Endothelial cell (in vitro differentiated cells): ENCODE results near the gene FTO. TPM values are rescaled to one million over a fixed set of nuclear protein-coding genes. Genes with fewer than 3 reads are reported as not detected.

Experiments used
- DNase-seq: peaks from one replicate; pipeline ENCODE4 v3.0.0; 2021; ENCODE audit warnings: low spot score
- H3K27ac Mint-ChIP-seq: one replicate; pipeline ENCODE4 v1.8.0; 2021; ENCODE audit warnings: mixed read lengths, inconsistent platforms; ENCODE audit not compliant: unreplicated experiment
- H3K27me3 Mint-ChIP-seq: one replicate; pipeline ENCODE4 v1.8.0; 2021; ENCODE audit warnings: mild to moderate bottlenecking, moderate library complexity, mixed read lengths, inconsistent platforms; ENCODE audit not compliant: unreplicated experiment
- H3K36me3 Mint-ChIP-seq: one replicate; pipeline ENCODE4 v1.8.0; 2021; ENCODE audit warnings: mild to moderate bottlenecking, low read depth, mixed read lengths, inconsistent platforms; ENCODE audit not compliant: unreplicated experiment
- H3K4me1 Mint-ChIP-seq: one replicate; pipeline ENCODE4 v1.8.0; 2021; ENCODE audit warnings: mild to moderate bottlenecking, mixed read lengths, inconsistent platforms; ENCODE audit not compliant: unreplicated experiment
- H3K4me3 Mint-ChIP-seq: one replicate; pipeline ENCODE4 v1.8.0; 2021; ENCODE audit warnings: mild to moderate bottlenecking, mixed read lengths, inconsistent platforms; ENCODE audit not compliant: unreplicated experiment
- H3K9me3 Mint-ChIP-seq: one replicate; pipeline ENCODE4 v1.8.0; 2021; ENCODE audit warnings: mixed read lengths, inconsistent platforms; ENCODE audit not compliant: unreplicated experiment
- total RNA-seq: library from RNA; stranded (reverse); fragmentation: NEBNext Ultra II Directional; extraction: Animal tissue kit (Norgen Biotek cat#: 25700); gene quantifications from one replicate; pipeline ENCODE4 v1.2.1, GENCODE V29; 2021; ENCODE audit not compliant: unreplicated experiment
- TF ChIP-seq, protein P1 (sequence below): fragments of 200-600 bp; sonication (generic); IDR thresholded peaks from one replicate; pipeline ENCODE4 v1.5.0; 2021; ENCODE audit warnings: antibody characterized with exemption; ENCODE audit not compliant: unreplicated experiment

FTO gene
- total RNA-seq, 1 donor from 2014 or later, result 83.8 TPM

DNA sequence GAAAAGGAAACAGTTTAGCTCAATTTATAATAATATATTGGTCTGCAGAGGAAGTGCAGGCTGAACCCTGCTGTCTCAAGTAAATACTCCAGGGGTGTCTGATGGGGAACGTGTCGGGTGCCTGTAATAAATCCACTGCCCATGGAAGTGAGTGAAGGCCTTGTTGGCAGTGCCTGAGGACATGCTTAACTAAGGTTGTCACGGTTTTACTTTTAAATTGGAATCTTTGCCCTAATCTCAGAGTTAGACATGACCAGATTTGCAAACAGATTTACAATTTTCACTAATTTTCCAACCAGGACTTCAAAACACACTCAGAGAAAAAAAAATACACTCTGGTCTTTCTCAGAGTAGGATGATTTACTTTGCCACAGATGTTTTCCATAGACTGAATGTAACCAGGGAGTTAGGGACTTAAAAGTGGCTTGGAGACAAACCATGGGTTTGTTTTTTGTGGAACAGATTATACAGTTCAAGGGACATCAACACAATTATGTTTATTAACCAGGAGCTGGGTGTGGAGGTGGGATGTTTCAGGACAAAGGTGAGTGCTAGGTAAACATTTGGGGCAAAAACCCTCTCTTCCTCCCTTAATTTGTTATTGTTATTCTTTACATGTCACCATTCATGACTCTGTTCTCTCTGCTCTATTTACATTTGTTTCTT lies 144.5 kb downstream of the FTO start:
- no peaks in the 10 kb centered on the region for H3K9me3 Mint-ChIP-seq
- H3K36me3 Mint-ChIP-seq, result no peaks in the 10 kb centered on the region
- peaks cover 8% of the 10 kb centered on the region for H3K4me1 Mint-ChIP-seq
- H3K27ac Mint-ChIP-seq, result no peak overlapping the region
- H3K27me3 Mint-ChIP-seq, result no peaks in the 10 kb centered on the region
- no peak for DNase-seq
- H3K4me3 Mint-ChIP-seq, result no peak overlapping the region
- TF ChIP-seq, protein P1, sequence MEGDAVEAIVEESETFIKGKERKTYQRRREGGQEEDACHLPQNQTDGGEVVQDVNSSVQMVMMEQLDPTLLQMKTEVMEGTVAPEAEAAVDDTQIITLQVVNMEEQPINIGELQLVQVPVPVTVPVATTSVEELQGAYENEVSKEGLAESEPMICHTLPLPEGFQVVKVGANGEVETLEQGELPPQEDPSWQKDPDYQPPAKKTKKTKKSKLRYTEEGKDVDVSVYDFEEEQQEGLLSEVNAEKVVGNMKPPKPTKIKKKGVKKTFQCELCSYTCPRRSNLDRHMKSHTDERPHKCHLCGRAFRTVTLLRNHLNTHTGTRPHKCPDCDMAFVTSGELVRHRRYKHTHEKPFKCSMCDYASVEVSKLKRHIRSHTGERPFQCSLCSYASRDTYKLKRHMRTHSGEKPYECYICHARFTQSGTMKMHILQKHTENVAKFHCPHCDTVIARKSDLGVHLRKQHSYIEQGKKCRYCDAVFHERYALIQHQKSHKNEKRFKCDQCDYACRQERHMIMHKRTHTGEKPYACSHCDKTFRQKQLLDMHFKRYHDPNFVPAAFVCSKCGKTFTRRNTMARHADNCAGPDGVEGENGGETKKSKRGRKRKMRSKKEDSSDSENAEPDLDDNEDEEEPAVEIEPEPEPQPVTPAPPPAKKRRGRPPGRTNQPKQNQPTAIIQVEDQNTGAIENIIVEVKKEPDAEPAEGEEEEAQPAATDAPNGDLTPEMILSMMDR, result no peak

DNA sequence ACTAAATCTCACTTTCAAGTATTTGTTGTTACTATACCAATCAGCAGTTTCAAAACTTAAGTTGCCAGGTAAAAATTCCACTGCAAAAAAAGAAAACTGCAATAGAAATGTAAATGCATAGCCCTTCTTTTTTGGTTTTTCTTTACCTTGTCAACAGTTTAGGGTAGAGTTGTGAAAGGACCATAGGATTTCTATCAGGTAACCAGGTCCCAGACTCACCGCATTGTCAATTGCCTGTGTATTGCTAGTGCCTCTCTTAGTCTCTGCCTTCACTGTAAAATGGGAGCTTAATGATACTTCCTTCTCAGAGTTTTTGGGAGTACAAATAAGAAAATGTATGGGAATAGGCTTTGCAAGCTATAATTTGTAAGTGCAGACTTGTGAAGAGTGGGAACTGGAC lies 145.0 kb downstream of the FTO start:
- peaks cover 8% of the 10 kb centered on the region for H3K4me1 Mint-ChIP-seq
- TF ChIP-seq, protein P1, result no peak
- H3K36me3 Mint-ChIP-seq, result no peaks in the 10 kb centered on the region
- H3K4me3 Mint-ChIP-seq, result no peak overlapping the region
- no peaks in the 10 kb centered on the region for H3K9me3 Mint-ChIP-seq
- no peak for DNase-seq
- no peak overlapping the region for H3K27ac Mint-ChIP-seq
- H3K27me3 Mint-ChIP-seq, result no peaks in the 10 kb centered on the region

DNA sequence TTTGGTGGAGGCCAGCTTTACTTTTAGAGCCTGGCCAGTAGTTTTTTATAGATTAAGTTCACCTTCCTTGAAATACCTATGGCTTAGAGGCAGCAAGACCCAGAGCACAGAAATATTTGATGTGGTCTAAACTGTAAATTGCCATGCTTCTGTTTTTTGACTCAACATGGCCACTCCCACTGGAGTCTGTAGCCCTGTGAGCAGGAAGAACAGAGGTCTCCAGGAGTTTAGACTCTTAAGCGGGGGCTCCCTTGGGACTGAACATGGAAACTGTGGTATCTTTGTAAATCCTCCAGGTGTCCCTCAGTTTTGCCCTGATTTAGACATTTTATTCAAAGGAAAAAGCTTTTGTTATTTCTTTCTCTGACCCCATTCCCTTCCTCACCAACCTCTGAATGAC lies 145.6 kb downstream of the FTO start:
- TF ChIP-seq, protein P1, result no peak
- Mint-ChIP-seq H3K4me1 (peaks cover 8% of the 10 kb centered on the region), H3K27ac (no peak overlapping the region), H3K9me3 (no peaks in the 10 kb centered on the region), H3K4me3 (no peak overlapping the region), H3K27me3 (no peaks in the 10 kb centered on the region), H3K36me3 (no peaks in the 10 kb centered on the region)
- no peak for DNase-seq

DNA sequence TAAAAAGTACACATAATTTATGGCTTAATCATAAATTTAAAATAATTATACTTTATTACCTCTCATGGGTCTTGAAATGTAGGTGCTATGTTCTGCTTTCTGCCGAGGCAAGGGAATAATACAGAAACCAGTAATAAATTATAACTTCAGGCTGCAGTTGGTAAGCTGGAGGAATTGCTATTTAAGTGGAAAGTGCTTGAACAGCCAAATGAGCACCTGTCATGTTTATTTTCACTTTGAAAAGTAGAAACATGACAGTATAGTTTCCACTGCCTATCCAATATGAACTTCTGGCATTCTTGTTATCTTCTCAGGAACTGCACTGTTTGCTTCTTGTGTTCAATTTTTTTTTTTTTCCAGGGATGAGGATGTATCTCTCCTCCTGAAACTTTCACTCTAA lies 146.0 kb downstream of the FTO start:
- H3K36me3 Mint-ChIP-seq, result no peaks in the 10 kb centered on the region
- no peak overlapping the region for H3K4me3 Mint-ChIP-seq
- no peak overlapping the region for H3K27ac Mint-ChIP-seq
- TF ChIP-seq, protein P1, result no peak
- peaks cover 6% of the 10 kb centered on the region for H3K4me1 Mint-ChIP-seq
- H3K9me3 Mint-ChIP-seq, result no peaks in the 10 kb centered on the region
- no peaks in the 10 kb centered on the region for H3K27me3 Mint-ChIP-seq
- DNase-seq, result no peak

DNA sequence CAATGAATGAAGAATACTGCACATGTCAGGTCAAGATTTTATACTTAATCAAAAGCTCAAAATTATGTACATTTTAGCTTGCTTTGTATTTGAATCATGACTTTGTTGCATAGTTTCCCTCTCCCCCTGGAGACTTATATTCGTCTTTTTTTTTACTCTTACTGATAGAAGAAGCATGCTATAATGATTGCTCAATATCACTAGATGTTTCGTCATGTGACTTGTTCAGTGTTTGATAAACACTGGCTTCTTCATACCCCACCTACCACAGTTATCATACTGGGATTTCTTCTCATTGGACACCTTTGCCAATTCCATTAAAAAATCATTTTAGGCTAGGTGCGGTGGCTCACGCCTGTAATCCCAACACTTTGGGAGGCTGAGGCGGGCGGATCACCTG lies 148.7 kb downstream of the FTO start:
- DNase-seq, result no peak
- Mint-ChIP-seq H3K4me1 (peaks cover 10% of the 10 kb centered on the region), H3K36me3 (no peaks in the 10 kb centered on the region), H3K9me3 (no peaks in the 10 kb centered on the region), H3K27me3 (no peaks in the 10 kb centered on the region), H3K27ac (no peak overlapping the region), H3K4me3 (no peak overlapping the region)
- TF ChIP-seq, protein P1, result no peak
